Prostate gland (tissue), 2 donors: Measurements from ENCODE around the gene ACOT11.

Source experiments
- POLR2AphosphoS5 ChIP-seq: sonication (generic); formaldehyde crosslinking; IDR thresholded peaks from one replicate; pipeline ENCODE4 v1.6.1; 2017; ENCODE audit warnings: antibody characterized with exemption
- TF ChIP-seq, protein P1 (sequence below), 4 experiments: fragments of 200-600 bp in 2 of 4; fragments of 450-650 bp in 2 of 4; sonication (generic) in 2 of 4; IDR thresholded peaks; 1 replicate in 3 of 4; 2 replicates in 1 of 4; pipeline ENCODE4 v1.5.1; 2016 to 2019; ENCODE audit warnings: antibody characterized with exemption in 4 of 4, mild to moderate bottlenecking in 2 of 4, moderate library complexity in 2 of 4

- TF ChIP-seq, protein P1, sequence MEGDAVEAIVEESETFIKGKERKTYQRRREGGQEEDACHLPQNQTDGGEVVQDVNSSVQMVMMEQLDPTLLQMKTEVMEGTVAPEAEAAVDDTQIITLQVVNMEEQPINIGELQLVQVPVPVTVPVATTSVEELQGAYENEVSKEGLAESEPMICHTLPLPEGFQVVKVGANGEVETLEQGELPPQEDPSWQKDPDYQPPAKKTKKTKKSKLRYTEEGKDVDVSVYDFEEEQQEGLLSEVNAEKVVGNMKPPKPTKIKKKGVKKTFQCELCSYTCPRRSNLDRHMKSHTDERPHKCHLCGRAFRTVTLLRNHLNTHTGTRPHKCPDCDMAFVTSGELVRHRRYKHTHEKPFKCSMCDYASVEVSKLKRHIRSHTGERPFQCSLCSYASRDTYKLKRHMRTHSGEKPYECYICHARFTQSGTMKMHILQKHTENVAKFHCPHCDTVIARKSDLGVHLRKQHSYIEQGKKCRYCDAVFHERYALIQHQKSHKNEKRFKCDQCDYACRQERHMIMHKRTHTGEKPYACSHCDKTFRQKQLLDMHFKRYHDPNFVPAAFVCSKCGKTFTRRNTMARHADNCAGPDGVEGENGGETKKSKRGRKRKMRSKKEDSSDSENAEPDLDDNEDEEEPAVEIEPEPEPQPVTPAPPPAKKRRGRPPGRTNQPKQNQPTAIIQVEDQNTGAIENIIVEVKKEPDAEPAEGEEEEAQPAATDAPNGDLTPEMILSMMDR (IDR thresholded peaks at IDR 0.05), result no peak
- TF ChIP-seq POLR2AphosphoS5, result no peak
Measured at GRCh38 chr1:54556110-54556509, 8.1 kb downstream of the ACOT11 start.
